Kidney (tissue), 14 donors: ENCODE data around the gene TARBP1. TPM values are rescaled to one million over a fixed set of nuclear protein-coding genes. Genes with fewer than 3 reads are reported as not detected.

Experiments
- DNase-seq, 5 donors: peaks; one replicate each; pipeline ENCODE4 v3.0.0-alpha.2; 2013 to 2020
- FAIRE-seq: peaks from 2 replicates; lab custom pipeline; 2012; peaks lifted over from hg19 to GRCh38; lab: Jason Lieb, UNC
- H3K27ac ChIP-seq, 2 donors: one replicate each; pipeline ENCODE4 v1.7.0; 2013; ENCODE audit warnings: low read depth in 2 of 2, low read length in 2 of 2, inconsistent platforms in 1 of 2
- H3K27me3 ChIP-seq: one replicate; pipeline ENCODE4 v1.7.1; 2013; ENCODE audit warnings: low read length, inconsistent platforms; ENCODE audit not compliant: control insufficient read depth, insufficient read depth
- H3K36me3 ChIP-seq, 3 donors: one replicate each; pipeline versions ENCODE4 v1.7.0 to v1.7.1; 2013; ENCODE audit warnings: low read length in 3 of 3, control low read depth in 1 of 3, inconsistent platforms in 1 of 3; ENCODE audit not compliant: insufficient read depth in 3 of 3, control insufficient read depth in 2 of 3
- H3K4me1 ChIP-seq, 3 donors: one replicate each; pipeline versions ENCODE4 v1.7.0 to v1.7.1; 2013; ENCODE audit warnings: low read length in 3 of 3, inconsistent platforms in 1 of 3, low read depth in 1 of 3; ENCODE audit not compliant: control insufficient read depth in 2 of 3, insufficient read depth in 2 of 3
- H3K4me3 ChIP-seq, 3 donors: one replicate each; pipeline versions ENCODE4 v1.7.0 to v1.8.1; 2013; ENCODE audit warnings: low read length in 3 of 3, control low read depth in 1 of 3, inconsistent platforms in 1 of 3
- H3K9ac ChIP-seq, 3 donors: one replicate each; pipeline versions ENCODE4 v1.7.0 to v1.7.1; 2013; ENCODE audit warnings: low read length in 3 of 3, control low read depth in 1 of 3, inconsistent platforms in 1 of 3
- H3K9me3 ChIP-seq, 3 donors: one replicate each; pipeline versions ENCODE4 v1.7.0 to v1.7.1; 2013; ENCODE audit warnings: low read length in 3 of 3, control low read depth in 1 of 3, inconsistent platforms in 1 of 3; ENCODE audit not compliant: control insufficient read depth in 2 of 3, insufficient read depth in 1 of 3
- intact Hi-C: fragments of 100-400 bp; cut with DNase I; formaldehyde crosslinking; loops from one replicate; pipeline ENCODE4 v1.11.1; 2022
- polyA plus RNA-seq: library from polyadenylated mRNA; stranded (reverse); fragments of 350-450 nt; fragmentation: Illumina TruSeq; extraction: RNeasy Lipid Tissue Mini Kit (QIAGEN cat#74804); gene quantifications from one replicate; pipeline ENCODE4 v1.2.3, GENCODE V29; 2014; ENCODE audit warnings: low read depth, low replicate concordance; ENCODE audit not compliant: insufficient read depth
- total RNA-seq: library from RNA; stranded (reverse); fragmentation: NEBNext Ultra II Directional; extraction: Animal tissue kit (Norgen Biotek cat#: 25700); gene quantifications from one replicate; pipeline ENCODE4 v1.2.1, GENCODE V29; 2021
- TF ChIP-seq, protein P1 (sequence below): IDR thresholded peaks from 3 replicates; pipeline ENCODE4 v1.5.1; 2012; ENCODE audit warnings: mild to moderate bottlenecking, moderate library complexity, borderline replicate concordance; ENCODE audit not compliant: insufficient read depth; ENCODE audit errors: extremely low read depth
- donor health status: control.
- donor health status: control.
- donor health status: control.
- donor health status: control.
- donor health status: control.
- donor health status: DM: yes; HTN: yes; CAD: no.
- donor health status: Normal renal cell carcinoma (clear cell type).

The TARBP1 gene
- total and polyA plus RNA-seq, 2 donors from 2014 or later = 14.3 to 26.2 TPM

DNA sequence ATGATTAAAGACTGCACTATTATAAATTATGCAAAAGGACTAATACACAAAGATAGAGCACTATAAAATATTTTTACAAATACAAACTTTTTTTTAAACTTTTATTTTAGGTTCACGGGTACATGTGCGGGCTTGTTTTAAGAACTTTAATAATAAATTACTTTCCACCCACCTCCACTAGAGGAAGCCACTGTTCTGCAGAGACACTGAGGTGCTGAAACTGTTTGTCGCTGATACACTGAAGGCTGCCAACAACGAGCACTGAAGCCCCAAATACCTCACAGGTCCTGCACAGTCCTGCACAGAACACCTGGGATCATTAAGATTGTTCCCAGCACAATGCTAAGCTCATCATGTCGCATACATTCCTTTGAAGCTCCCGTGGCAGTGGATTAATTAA is 85.8 kb downstream of the TARBP1 start:
- no peak for FAIRE-seq
- no peaks in the 10 kb centered on the region for H3K4me1 ChIP-seq
- H3K9me3 ChIP-seq = no peaks in the 10 kb centered on the region
- H3K4me3 ChIP-seq = no peak overlapping the region
- TF ChIP-seq, protein P1, sequence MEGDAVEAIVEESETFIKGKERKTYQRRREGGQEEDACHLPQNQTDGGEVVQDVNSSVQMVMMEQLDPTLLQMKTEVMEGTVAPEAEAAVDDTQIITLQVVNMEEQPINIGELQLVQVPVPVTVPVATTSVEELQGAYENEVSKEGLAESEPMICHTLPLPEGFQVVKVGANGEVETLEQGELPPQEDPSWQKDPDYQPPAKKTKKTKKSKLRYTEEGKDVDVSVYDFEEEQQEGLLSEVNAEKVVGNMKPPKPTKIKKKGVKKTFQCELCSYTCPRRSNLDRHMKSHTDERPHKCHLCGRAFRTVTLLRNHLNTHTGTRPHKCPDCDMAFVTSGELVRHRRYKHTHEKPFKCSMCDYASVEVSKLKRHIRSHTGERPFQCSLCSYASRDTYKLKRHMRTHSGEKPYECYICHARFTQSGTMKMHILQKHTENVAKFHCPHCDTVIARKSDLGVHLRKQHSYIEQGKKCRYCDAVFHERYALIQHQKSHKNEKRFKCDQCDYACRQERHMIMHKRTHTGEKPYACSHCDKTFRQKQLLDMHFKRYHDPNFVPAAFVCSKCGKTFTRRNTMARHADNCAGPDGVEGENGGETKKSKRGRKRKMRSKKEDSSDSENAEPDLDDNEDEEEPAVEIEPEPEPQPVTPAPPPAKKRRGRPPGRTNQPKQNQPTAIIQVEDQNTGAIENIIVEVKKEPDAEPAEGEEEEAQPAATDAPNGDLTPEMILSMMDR = no peak
- no peak for DNase-seq
- H3K27ac ChIP-seq = no peak overlapping the region
- H3K36me3 ChIP-seq = peaks cover 0 to 10% (median 8%) of the 10 kb centered on the region in 3 donors
- H3K27me3 ChIP-seq = no peaks in the 10 kb centered on the region
- H3K9ac ChIP-seq = no peak overlapping the region
- intact Hi-C loops = no loop called here

DNA sequence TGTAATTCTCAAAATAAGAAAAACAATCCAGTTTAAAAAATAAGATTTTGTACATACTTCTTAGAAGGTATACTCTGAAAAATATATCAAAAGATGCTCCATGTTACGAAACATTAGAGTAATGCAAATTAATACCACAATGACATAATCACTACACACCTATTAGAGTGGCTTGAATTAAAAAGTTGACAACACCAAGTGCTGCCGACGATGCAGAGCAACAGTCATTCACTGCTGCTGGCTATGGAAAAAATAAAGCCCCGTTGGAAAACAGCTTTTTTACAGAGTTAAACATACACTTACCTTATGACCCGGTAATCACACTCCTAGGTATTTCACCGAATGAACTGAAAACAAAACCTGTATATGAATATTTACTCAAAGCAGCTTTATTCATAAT is 90.9 kb downstream of the TARBP1 start:
- TF ChIP-seq, protein P1 = no peak

DNA sequence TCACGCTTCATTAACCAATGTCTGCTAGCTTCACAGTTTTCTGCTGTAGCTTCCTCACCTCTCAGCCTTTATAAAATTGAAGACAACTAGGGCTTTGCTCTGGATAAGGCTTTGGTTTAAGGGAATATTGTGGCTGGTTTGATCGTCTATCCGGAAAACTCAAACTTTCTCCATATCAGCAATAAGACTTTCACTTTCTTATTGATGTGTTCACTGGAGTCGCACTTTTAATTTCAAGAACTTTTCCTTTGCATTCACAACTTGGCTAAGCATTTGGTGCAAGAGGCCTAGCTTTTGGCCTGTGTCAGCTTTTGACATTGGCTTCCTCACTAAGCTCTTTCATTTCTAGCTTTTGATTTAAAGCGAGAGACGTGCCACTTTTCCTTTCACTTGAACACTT is 92.9 kb downstream of the TARBP1 start:
- no peak for DNase-seq
- Histone ChIP-seq H3K9me3 (no peaks in the 10 kb centered on the region), H3K36me3 (peaks cover under 1 to 4% (median 3%) of the 10 kb centered on the region in 3 donors), H3K9ac (no peak overlapping the region), H3K27me3 (no peaks in the 10 kb centered on the region), H3K4me1 (no peaks in the 10 kb centered on the region), H3K4me3 (no peak overlapping the region), H3K27ac (no peak overlapping the region)
- intact Hi-C loops = no loop called here
- FAIRE-seq = no peak
- TF ChIP-seq, protein P1 = no peak

More for the DNA sequence above, 90.9 kb downstream of the TARBP1 start:
- no peak overlapping the region for H3K4me3 ChIP-seq
- H3K9ac ChIP-seq = no peak overlapping the region
- intact Hi-C loops = no loop called here
- H3K27ac ChIP-seq = no peak overlapping the region
- DNase-seq (no peak), FAIRE-seq (no peak)
- no peaks in the 10 kb centered on the region for H3K27me3 ChIP-seq
- H3K36me3 ChIP-seq = peaks cover 0 to 4% (median 4%) of the 10 kb centered on the region in 3 donors
- H3K4me1 ChIP-seq = no peaks in the 10 kb centered on the region
- no peaks in the 10 kb centered on the region for H3K9me3 ChIP-seq
